Renal pelvis (tissue), 4 donors: ENCODE results near the gene FAF1. TPM values are rescaled to one million over a fixed set of nuclear protein-coding genes. Genes with fewer than 3 reads are reported as not detected.
"Not testable (repeated sequence)": the region's sequence is repeated elsewhere in the genome, so short reads cannot be mapped to it uniquely, and the experiment has no call there.

ENCODE experiments used
- DNase-seq: peaks from one replicate; pipeline ENCODE4 v3.0.0-alpha.2; 2013
- polyA plus RNA-seq, 3 donors: library from polyadenylated mRNA; unstranded; fragments of 120-200 nt; gene quantifications; one replicate each; pipeline ENCODE4 v1.2.1, GENCODE V29; 2013; ENCODE audit not compliant: insufficient read length in 3 of 3

FAF1 gene
- polyA plus RNA-seq, 3 donors, result 52.6 to 64.8 (median 58.6) TPM

GRCh38 chr1:50858761-50859160, 101.3 kb downstream of the FAF1 start:
- DNase-seq, result no peak

- no peak for DNase-seq
These were observed 102.4 kb downstream of the FAF1 start for GRCh38 chr1:50857702-50858101.

GRCh38 chr1:50853325-50853724, 106.7 kb downstream of the FAF1 start:
- DNase-seq, result no peak

- DNase-seq, result no peak
These were observed 107.2 kb downstream of the FAF1 start for GRCh38 chr1:50852889-50853288.

- DNase-seq, result no peak
These were observed 108.6 kb downstream of the FAF1 start for GRCh38 chr1:50851466-50851865.

- no peak for DNase-seq
These were observed 109.0 kb downstream of the FAF1 start for GRCh38 chr1:50851034-50851433.

- DNase-seq, result no peak
These were observed 112.8 kb downstream of the FAF1 start for GRCh38 chr1:50847303-50847702.

DNA sequence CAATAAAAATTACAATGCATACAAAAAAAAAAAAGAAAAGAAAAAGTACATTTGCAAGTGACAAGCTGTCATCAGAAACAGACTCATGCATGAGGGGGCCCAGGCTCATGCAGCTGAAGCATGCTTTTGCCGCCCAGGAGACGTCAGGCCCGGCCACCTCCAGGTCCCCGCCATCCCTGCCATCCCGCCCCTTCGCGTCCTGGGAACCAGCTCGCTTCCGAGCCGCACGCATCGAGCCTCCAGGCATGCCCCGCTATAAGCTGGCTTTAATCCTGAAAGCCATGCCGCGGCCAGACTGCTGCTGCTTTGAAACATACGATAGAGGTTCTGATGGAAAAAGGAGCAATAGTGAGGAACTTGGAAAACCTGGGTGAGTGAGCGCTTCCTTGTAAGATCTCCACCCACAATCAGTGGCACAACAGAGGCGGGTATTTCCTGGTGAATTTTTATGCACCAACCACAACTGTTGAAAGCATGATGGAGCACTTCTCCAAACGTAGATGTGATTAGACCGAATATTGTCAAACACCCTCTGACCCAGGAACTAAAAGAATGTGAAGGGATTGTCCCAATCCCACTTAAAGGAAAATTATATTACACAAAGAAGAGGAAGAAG, 113.7 kb downstream of the FAF1 start:
- no peak for DNase-seq

DNA sequence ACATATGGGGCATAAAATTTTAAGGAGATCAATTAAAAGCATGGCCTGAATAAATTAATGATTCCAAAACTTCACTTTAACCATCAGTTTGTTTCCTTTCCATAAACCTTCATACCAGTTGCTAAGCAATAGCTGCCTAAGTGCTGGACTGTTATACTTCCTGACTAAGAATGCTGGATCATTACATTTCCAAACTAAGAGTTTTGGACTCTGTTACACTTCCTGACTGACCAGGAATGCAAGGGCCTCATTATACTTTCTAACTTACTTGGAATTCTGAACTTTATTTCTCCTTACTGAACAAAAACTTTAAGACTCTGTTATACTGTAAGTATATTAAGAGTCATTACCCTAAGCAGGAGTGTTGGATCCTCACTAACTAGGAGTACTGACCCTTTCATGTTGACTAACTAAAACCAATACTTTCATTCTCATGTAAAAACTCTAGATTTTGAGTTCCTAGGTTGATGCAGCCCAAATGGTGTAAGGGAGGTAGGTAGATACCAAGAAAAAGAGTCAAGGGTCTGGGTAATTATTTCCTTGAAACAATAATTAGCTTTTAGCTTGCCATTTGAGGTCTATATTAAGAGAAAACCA, 118.2 kb downstream of the FAF1 start:
- peak; percentile 15 for DNase-seq

DNA sequence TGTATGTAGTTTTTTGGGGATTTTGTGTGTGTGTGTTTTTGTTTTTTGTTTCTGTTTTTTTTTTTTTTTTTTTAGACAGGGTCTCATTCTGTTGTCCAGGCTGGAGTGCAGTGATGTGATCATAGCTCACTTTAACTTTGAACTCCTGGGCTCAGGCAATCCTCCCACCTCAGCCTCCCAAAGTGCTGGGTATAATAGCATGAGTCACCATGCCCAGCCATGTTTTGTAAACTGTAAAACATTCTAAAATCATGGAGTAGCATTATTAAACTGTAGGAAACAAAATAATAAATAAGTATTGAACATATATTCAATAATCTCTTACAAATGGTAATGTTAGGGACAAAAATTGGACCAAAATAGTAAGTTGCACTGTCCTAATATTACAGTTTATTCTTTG, 124.0 kb downstream of the FAF1 start:
- no peak for DNase-seq

- DNase-seq, result no peak
These were observed 126.9 kb downstream of the FAF1 start for GRCh38 chr1:50833216-50833615.

DNA sequence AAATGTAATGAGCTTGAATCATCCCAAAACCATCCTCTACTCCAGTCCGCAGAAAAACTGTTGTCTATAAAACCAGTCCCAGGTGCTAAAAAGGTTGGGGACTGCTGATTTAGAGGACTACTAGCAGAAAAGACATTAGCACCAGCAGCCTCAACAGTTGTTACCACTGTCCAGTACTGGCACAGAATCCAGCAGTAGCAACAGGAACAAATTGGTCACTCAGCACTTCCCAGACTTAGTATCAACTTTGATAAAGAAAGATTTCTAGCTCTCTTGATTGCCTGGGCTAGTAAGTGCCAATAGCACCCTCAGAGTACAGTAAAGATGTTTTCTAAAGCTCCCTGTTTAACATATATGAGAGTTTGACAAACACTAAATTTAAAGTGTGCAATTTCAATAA, 127.9 kb downstream of the FAF1 start:
- no peak for DNase-seq

DNA sequence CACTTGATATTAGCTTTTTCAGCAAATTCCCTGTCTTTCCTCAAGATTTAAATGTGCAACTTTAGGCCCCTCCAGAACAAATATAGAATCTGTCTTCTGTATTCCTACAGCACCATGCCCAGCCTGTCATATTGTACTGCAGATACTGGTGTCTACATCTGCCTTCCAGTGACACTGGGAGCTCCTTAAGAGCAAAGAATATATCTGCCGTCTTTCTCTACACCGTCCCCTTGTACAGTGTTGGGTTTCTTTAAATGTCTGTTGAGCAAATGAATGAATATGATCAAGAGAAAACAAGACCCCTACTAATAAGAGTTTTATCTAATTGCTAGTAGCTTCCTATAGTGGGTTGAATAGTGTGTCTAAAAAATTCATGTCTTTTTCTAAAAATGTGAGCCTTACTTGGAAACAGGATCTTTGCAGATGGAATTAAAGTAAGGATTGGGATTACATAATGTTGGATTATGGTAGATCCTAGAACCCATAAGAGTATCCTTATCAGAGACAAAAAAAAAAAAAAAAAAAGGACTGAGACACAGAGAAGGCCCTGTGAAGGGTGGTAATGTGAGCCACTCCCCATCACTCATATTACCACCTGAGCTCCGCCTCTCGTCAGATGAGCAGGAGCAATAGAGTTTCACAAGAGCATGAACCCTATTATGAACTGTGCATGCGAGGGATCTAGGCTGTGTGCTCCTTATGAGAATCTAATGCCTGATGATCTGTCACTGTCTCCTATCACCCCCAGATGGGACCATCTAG, 128.6 kb downstream of the FAF1 start:
- no peak for DNase-seq

GRCh38 chr1:50830621-50831020, 129.4 kb downstream of the FAF1 start:
- DNase-seq, result no peak

DNA sequence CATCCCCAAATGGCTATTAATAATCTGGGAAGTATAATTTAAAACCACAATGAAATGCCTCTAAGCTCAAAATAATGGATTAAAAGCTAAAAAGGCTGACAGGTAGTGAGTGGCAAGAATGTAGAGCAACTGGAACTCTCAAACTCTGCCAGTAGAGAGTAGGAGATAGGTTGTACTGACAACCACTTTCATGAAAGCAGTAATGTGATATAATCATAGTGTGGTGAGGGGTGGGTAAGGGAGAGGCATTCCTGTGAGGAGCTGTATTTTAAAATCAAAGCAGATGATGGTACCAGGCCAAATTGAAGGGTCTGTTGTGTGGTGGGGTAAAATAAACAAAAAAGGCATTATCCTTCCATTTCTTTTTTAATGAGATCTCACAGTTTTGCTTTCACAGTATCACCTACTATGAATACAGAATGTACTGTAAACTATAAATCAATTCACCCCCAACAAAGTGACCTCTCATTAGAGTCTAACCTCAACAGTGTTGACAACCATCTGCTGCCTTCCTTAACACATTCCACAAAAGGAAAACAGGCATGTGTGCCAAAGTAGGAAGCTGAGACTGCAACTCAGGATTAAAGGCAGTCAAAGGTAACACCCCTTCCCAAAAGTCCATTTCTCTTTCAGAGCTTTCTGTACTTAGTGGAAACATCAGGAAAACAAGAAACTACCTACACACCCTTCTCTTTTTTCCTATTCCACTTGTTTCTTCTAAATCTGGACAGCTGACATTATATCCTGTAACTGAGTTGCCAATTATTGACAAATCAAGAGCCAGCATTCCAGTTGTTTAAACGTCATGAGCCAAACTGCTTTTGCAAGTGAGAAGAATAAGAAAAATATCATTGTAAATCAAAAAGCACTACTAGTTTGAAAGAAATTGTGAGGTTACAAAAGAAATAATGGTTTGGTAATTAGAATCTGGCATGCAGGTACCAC, 130.8 kb downstream of the FAF1 start:
- DNase-seq, result no peak

GRCh38 chr1:50827546-50827945, 132.5 kb downstream of the FAF1 start:
- DNase-seq, result no peak

- not testable (repeated sequence) for DNase-seq
These were observed 133.3 kb downstream of the FAF1 start for GRCh38 chr1:50826792-50827191.

DNA sequence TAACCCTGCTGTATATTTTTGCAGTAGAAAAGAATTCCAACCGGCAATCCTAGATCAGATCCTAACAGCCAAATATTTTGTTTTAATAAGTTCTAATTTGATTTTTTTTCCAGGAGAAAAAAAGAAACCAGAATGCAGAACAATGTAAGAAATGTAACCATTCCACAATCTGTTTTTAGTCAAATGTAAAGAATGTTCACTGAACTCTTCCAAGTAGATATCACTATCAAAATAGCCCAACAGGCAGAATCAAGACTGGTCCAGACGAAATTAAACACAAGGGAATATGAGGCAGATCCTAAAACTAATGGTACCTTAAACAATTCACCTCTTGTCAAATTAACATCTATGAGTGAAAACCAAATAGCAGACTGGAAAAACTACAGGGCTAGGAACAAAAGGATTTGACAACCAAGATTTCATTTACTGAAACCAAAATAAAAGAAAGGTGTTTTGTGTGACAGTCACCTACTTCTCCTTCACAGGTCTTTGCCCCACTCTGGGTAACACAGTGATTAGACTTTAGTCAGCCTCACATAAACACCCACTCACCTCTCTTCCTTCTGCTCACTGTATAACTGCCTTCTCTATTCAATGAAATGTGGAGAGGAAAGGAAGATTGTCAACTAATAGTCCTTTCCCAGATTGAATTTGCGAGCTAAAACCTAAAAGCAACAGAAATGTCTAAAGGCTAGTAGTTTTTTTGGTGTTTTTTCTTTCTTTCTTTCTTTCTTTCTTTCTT, 137.9 kb downstream of the FAF1 start:
- no peak for DNase-seq

GRCh38 chr1:50820545-50820944, 139.5 kb downstream of the FAF1 start:
- DNase-seq, result no peak

- DNase-seq, result no peak
These were observed 147.7 kb downstream of the FAF1 start for GRCh38 chr1:50812346-50812745.

DNA sequence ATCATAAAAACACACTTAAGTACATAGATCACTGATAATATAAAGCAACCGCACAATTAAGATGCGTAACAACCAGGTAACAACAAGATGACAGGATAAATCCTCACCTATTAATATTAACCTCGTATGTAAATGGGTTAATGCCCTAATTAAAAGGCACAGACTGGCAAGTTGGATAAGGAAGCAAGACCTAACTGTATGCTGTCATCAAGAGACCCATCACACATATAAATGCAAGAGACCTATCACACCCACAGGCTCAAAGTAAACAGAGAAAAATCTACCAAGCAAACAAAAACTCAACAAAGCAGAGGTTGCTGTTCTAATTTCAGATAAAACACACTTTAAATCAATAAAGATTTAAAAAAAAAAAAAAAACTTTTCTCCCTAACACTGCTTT, 151.8 kb downstream of the FAF1 start:
- DNase-seq, result no peak

GRCh38 chr1:50796272-50796671, 163.8 kb downstream of the FAF1 start:
- DNase-seq, result no peak
